NCI-H1092 (cell line): ENCODE results near the gene ACVR2A.
A peak's percentile ranks its signal among the peaks of the same experiment; 100 is the strongest.

Source experiments
- DNase-seq: peaks from one replicate; lab custom pipeline; 2025; lab: John Stamatoyannopoulos, UW

The ACVR2A gene

GRCh38 chr2:147844697-147845410 lies at the start of gene ACVR2A:
TSS of gene ACVR2A (plus strand) at chr2:147845029. CDS start at chr2:147845153, 124 bp downstream.
- peak; percentile 49 for DNase-seq

GRCh38 chr2:147800316-147800715 lies 44.5 kb upstream of the ACVR2A start:
- no peak for DNase-seq

GRCh38 chr2:147806846-147807245 lies 38.0 kb upstream of the ACVR2A start:
- no peak for DNase-seq

DNA sequence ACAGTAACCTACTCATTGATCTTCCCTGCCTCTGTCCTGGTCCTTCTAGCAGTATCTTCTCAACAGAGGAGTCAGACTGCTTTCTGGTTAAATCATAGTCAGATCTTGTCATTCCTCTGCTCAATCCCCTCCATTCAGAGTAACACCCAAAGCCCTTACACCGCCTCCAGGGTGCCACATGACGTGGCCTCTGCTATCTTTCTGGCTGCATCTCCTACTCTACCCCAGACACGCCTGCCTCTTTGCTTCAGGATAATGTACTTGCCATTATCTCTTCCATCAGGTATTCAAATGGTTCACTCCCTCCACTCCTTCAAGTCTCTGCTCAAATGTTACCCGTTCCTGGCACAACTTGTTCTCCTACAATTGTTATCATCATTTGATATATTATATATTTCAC lies 36.3 kb upstream of the ACVR2A start:
- no peak for DNase-seq

GRCh38 chr2:147810883-147811765 lies 33.7 kb upstream of the ACVR2A start:
- no peak for DNase-seq

DNA sequence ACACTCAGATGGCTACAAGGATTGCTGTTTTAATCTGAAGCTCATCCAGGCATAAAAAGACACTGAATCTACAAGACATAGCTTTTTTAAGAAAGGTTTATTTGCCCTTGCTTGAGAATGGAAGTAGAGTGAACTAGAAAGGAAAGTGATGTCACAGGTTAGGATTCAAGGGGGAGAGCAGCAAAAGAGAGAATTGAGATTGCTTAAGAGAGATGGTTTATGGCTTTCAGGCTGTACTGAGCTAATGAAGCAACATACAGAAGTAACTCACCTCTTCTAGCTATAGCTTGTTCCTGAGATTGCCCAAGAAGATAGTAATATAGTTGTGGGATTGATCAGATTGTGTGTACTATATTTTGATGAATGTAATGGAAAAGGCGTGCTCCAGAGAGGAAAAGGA lies 26.1 kb upstream of the ACVR2A start:
- no peak for DNase-seq

DNA sequence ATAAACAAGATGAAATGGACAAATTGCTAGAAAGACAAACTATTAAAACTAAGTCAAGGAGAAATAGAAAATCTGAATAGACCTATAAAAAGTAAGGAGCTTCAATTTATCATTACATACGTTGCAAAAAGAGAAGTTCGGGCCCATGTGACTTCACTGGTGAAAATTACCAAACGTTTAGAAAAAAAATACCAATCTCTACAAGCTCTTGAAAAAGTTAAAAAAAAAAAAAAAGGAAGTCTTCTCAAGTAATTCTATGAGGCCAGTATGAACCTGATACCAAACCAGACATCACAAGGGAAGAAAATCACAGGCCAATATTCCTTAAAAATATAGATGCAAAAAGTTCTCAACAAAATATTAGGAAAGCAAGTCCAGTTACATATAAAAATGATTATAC lies 20.2 kb upstream of the ACVR2A start:
- DNase-seq, result no peak

- no peak for DNase-seq
These were observed 18.3 kb upstream of the ACVR2A start for GRCh38 chr2:147826278-147827087.

GRCh38 chr2:147827088-147827375 lies 17.8 kb upstream of the ACVR2A start:
- DNase-seq, result no peak

DNA sequence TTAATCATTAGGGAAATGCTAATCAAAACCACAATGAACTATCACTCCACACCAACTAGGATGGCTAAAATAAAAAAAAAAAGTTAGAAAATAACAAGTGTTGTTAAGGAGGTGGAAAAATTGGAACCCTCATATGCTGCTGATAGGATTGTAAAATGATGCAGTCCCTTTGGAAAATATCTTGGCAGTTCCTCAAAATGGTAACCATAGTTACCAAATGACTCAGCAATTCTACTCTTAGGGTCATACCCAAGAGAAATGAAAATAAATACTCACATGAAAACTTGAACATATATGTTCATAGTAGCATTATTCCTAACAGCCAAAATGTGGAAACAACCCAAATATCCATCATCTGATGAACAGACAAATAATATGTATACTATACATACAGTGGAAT lies 15.7 kb upstream of the ACVR2A start:
- no peak for DNase-seq

DNA sequence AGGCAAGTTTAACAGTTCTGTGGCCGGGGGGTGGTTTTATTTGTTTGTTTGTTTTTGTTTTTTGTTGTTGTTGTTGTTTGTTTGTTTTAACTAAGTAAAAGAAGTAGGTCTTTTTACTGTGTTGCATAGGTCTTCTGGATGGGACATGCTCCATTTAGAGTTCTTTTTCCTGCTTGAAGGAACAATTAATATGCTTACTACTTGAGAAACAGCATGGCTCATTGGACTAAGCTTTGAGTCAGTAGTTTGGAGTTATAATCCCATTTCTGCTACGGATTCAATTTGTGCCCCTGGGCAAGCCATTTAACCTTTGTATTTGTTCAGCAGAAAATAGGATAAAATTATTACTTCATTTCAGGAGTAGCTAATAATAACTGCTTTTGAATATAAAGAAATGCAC lies 8.7 kb upstream of the ACVR2A start:
- no peak for DNase-seq

- DNase-seq, result no peak
These were observed 1.4 kb upstream of the ACVR2A start for GRCh38 chr2:147843391-147843863.

DNA sequence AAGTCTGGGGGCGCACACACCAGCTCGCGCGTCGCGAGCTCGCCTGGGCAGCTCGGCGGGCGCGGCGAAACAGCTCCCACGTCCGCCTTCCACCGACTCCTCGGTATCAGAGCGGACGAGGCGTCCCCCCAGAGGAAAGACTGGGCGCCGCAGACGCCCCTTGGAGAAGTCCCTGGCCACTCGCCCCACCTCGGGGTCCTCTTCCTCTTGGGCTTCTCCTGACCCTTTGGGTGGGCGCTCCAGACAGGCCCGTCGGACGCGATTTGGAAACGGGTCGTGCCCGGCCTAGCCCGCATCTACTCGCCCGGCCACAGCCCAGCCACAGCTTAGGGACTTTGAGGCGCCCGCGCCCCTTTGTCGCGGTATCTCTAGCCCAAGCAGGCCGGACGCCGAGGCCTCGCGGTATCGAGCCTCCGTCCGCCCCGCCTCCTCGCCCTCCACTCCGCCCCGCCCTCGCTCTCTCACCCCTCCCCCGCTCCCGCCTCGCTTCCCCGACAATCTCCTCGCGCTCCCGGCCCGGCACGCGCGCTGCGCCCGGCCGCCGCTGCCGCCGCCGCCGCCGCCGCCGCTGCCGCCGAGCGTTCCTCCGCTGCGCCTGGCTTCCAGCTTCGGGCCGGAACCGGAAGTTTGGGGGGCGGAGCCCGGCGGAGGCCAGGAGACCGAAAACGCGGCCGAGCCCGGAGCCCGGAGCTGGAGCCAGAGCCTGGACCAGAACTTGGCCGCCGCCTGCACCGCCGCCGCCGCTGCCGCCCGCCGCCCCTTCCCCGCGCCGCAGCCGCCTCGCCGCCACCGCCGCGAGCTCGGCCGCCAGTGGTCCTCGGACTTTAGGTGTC lies 749 bp upstream of the ACVR2A start:
- DNase-seq, result peak; percentile 86

GRCh38 chr2:147845411-147845971 lies 662 bp downstream of the ACVR2A start:
- no peak for DNase-seq

DNA sequence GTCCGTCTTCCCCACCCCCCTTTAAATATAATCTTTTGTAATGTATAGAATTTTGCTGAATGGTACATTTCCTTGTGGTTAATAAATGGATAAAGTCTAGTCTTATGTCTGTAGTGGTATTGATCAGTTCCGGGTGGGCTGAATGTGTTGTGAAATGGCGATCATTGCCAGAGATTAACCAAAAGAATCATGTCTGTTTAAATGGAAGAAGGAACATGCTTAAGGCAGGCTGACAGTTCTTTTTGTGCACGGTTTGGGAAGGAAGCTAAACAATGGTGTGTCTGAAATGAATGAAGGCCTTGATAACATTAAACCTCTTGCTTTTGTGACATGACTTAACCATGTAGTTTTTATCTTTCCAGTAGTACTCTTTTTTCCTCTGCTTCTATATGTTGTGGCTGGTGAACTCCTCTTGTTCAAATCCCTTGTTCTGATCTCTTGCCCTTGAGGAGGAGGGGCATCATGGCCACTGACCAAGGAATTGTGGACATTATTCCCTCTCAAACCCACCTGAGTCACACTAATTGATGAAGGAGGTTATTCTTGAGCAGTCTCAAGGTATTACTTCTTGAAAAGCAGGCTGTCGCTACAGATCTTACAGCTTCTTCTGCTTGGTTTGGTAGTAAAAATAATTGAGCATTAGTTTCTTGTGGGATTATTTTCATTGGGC lies 1.7 kb downstream of the ACVR2A start:
- no peak for DNase-seq

- no peak for DNase-seq
These were observed 3.0 kb downstream of the ACVR2A start for GRCh38 chr2:147847746-147848391.

DNA sequence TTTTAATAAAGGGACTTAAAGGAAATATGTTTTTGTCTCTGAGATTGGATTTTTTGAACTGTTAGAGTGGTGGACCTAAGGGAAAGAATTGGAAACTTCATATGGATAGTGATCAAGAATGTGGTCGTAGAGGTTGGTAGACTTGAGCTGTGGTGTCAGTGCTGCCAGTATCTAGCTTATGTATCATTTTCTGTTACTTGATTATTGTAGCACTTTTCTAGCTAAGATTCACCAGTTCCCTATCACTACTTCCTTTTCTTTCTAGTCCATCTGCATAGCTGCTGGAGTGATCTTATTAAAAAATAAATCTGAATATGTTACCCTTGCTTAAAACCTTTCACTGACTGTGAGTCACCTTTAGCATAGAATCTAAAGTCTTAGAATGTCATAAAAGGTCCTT lies 6.0 kb downstream of the ACVR2A start:
- no peak for DNase-seq

DNA sequence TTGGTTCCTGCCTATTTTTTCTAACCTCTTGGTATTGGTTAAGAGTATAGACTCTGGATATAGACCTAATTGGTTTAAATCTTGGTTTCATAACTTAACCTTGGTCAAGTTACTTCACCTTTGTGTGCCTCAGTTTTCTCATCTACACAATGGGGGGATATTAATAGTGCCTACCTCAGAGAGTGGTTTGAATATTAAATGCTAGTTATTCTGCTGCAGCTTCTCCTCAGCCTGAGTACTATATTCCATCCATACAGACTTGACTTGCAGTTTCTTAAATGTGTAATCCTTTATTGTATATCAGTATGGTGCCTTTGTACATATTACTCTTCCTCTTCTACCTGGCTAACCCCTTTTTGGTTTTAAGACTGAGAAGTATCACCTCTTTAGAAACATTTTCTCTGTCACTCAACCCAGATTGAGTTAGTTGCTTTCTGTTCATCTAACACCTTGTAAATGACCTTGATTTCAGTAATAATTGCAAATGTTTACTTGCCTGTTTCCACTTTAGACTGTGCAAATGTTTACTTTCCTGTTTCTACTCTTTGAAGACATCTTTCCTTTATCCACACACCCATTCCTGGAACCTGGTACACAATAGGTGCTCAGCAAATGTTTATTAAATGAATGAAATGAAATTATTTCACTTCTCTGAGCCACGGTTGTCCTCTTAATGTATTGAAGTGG lies 6.6 kb downstream of the ACVR2A start:
- no peak for DNase-seq

DNA sequence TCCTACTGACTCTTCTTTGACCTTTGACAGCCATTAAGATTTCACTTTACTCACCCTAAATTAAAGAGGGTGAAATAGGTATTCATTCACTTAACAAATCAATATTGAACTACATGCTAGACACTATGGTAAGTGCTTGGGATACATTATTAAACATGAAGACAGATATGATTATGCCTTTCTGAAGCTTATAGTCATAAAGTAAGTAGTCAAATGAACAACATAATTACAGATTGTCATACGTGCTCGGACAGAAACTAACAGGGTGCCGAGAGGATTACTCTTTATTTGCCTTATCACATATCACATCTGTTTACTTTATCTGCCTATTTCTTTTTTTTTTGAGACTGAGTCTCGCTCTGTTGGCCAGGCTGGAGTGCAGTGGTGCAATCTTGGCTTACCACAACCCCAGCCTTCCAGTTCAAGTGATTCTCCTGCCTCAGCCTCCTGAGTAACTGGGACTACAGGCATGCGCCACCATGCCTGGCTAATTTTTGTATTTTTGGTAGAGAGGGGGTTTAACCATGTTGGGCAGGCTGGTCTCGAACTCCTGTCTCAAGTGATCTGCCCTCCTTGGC lies 9.8 kb downstream of the ACVR2A start:
- DNase-seq, result no peak
